Measurements from ENCODE around the gene EFEMP1. TPM values are rescaled to one million over a fixed set of nuclear protein-coding genes. Genes with fewer than 3 reads are reported as not detected.

The EFEMP1 gene
- total and polyA plus RNA-seq, 9 of the 15 experiments (the other 6 are each of a cell fraction or from before 2014, with no cell fraction given): 0.05 to 6.2 (median 0.22) TPM

DNA sequence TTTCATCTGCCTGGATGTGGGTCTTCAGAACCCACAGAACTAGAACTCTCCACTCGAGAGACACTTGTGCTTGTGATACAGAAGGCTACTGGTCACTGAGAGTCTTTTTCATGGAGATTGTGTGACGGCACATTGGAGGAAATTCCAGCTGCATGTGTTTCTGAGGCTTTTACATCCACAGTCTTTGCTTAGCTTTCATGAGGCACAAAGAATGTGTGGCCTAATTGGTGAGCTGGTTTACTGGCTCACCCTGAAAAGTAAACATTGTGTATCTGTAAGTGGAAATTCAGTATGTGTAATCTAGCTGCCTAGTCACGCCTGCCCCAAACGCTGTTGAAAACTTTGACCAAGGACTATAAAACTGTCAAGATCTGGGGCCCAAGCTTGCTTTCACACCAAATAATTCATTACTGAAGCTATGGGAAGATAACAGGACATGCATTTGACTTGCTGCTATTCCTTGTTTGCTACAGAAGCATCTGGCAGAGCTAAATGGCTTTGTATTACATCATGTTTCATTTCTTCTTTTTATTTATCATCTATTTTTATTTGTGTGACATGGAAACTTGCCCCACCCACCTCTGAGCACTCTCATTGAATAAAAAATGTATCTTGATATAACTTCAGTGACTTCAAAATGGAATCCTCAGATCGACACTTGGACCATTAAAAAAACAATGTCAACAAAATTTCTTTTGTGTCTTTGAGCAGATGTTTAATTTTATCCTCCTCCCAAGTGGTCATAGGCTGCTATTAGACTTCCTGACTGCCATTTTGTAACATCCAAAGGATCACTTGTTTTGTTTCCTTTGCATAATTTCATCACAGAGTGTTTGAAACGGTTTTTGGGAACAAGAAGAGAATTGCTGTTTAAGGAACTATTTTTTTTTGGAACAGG, 80.2 kb downstream of the EFEMP1 start:
- intact Hi-C loops (cut with micrococcal nuclease) (no loop called here), in situ Hi-C loops (cut with MboI) (no loop called here)
- Histone ChIP-seq H3K27me3 (ENCODE audit: control insufficient read depth in 2 of 2, insufficient read depth in 2 of 2, low read length in 2 of 2) (no peaks in the 10 kb centered on the region), H3K4me3 (no peak overlapping the region), H3K9me3 (replicated peaks; ENCODE audit: control insufficient read depth, insufficient read depth, low read depth, low read length) (no peaks in the 10 kb centered on the region), H3K9me1 (ENCODE audit: control insufficient read depth, insufficient read depth, low read length) (no peaks in the 10 kb centered on the region), H3K4me1 (replicated peaks in 1 of 2; ENCODE audit: control insufficient read depth in 2 of 2, insufficient read depth in 2 of 2, low read length in 2 of 2) (peaks cover 0 to 6% of the 10 kb centered on the region in 2 experiments; a peak in 1 of 5 replicates), H3K9ac (ENCODE audit: insufficient read depth in 1 of 2, low read depth in 2 of 2, low read length in 2 of 2) (no peak overlapping the region), H4K20me1 (replicated peaks; ENCODE audit: control insufficient read depth, insufficient read depth, low read length) (no peaks in the 10 kb centered on the region), H2AFZ (ENCODE audit: low read depth, low read length) (peak overlapping the region; percentile 40; the same call in 1 of the 2 replicates), H3K79me2 (ENCODE audit: control insufficient read depth, insufficient read depth, low read length) (no peaks in the 10 kb centered on the region), H3K36me3 (ENCODE audit: control insufficient read depth, insufficient read depth, low read length) (no peaks in the 10 kb centered on the region), H3K4me2 (ENCODE audit: insufficient read depth, low read length) (no peak overlapping the region), H3K27ac (ENCODE audit: extremely low read depth, low read depth, low read length) (peak overlapping the region; percentile 47; the same call in 1 of the 3 replicates)
- FAIRE-seq (peak; percentile 44), ATAC-seq (peak; percentile 73), DNase-seq (ENCODE audit: extremely low read depth in 1 of 4, low spot score in 3 of 4) (peak in 1 of 4 experiments; percentile 19)
- 0% methylated on average over 6 of the region's 6 CpGs for WGBS (ENCODE audit: insufficient coverage, low coverage, missing lambda C conversion rate)
- BruUV-seq (replicated peaks): no TSS peak
- POLR2A ChIA-PET: no interaction called here
- CTCF ChIA-PET (ENCODE audit: low intra/inter-chr PET ratio): no interaction called here
- no peak for TF ChIP-seq TAF1 (IDR thresholded peaks at IDR 0.05; ENCODE audit: control insufficient read depth, extremely low read depth, insufficient read depth, low read length, severe bottlenecking)
- TF ChIP-seq CCNT2 (IDR thresholded peaks at IDR 0.05; ENCODE audit: borderline replicate concordance, extremely low read depth, insufficient read length, low read depth, low read length): peak; percentile 50
- TF ChIP-seq, protein P1, sequence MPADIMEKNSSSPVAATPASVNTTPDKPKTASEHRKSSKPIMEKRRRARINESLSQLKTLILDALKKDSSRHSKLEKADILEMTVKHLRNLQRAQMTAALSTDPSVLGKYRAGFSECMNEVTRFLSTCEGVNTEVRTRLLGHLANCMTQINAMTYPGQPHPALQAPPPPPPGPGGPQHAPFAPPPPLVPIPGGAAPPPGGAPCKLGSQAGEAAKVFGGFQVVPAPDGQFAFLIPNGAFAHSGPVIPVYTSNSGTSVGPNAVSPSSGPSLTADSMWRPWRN (IDR thresholded peaks at IDR 0.05; ENCODE audit: low read depth): peak; percentile 79; the same call in 1 of the 2 replicates
- TF ChIP-seq ZNF143 (CRISPR knock-in tag; IDR thresholded peaks at IDR 0.05): no peak
- peak; percentile 73; the same call in 1 of the 2 replicates for TF ChIP-seq LEF1 (IDR thresholded peaks at IDR 0.05)
- no peak for TF ChIP-seq ATF1 (CRISPR knock-in tag; IDR thresholded peaks at IDR 0.05)
- TF ChIP-seq ATF1 (tag; IDR thresholded peaks at IDR 0.05): peak; percentile 58; the same call in 1 of the 2 replicates
- TF ChIP-seq MAFG (tag; conservative IDR thresholded peaks at IDR 0.05): peak; percentile 64; the same call in 1 of the 2 replicates
- TF ChIP-seq CEBPG (CRISPR knock-in tag; IDR thresholded peaks at IDR 0.05): no peak
- peak in 1 of 2 experiments; percentile 64; a peak in 2 of 4 replicates for TF ChIP-seq CEBPG (tag; conservative IDR thresholded peaks at IDR 0.05 in 1 of 2, IDR thresholded peaks at IDR 0.05 in 1 of 2)
- no peak for TF ChIP-seq LARP7 (IDR thresholded peaks at IDR 0.05)
- no peak for TF ChIP-seq PHF21A (IDR thresholded peaks at IDR 0.05; ENCODE audit: borderline replicate concordance, low read depth)
- no peak for TF ChIP-seq U2AF1 (optimal IDR thresholded peaks at IDR 0.05; ENCODE audit: low read depth, low read length)
- TF ChIP-seq EP300 (IDR thresholded peaks at IDR 0.05; ENCODE audit: low read length): peak; percentile 44; the same call in 1 of the 2 replicates
- TF ChIP-seq ZNF699 (CRISPR knock-in tag; IDR thresholded peaks at IDR 0.05; ENCODE audit: insufficient replicate concordance): no peak
- peak; percentile 22; the same call in 1 of the 2 replicates for TF ChIP-seq ATF7 (IDR thresholded peaks at IDR 0.05)
- no peak for TF ChIP-seq TSC22D4 (tag; IDR thresholded peaks at IDR 0.05)
- TF ChIP-seq KDM1A (IDR thresholded peaks at IDR 0.05): peak in 1 of 2 experiments; percentile 47; a peak in 1 of 4 replicates
- TF ChIP-seq CEBPB (tag; IDR thresholded peaks at IDR 0.05): peak; percentile 59
- peak; percentile 69 for TF ChIP-seq TCF3 (CRISPR knock-in tag; IDR thresholded peaks at IDR 0.05)
- no peak for TF ChIP-seq ZNF551 (CRISPR knock-in tag; IDR thresholded peaks at IDR 0.05)
- TF ChIP-seq, protein P2, sequence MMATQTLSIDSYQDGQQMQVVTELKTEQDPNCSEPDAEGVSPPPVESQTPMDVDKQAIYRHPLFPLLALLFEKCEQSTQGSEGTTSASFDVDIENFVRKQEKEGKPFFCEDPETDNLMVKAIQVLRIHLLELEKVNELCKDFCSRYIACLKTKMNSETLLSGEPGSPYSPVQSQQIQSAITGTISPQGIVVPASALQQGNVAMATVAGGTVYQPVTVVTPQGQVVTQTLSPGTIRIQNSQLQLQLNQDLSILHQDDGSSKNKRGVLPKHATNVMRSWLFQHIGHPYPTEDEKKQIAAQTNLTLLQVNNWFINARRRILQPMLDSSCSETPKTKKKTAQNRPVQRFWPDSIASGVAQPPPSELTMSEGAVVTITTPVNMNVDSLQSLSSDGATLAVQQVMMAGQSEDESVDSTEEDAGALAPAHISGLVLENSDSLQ (IDR thresholded peaks at IDR 0.05): peak; percentile 35; the same call in 1 of the 2 replicates
- TF ChIP-seq RBM39 (optimal IDR thresholded peaks at IDR 0.05; ENCODE audit: low read depth, low read length): no peak

Measured in K562 (cell line).